Spleen (tissue), 7 donors: ENCODE data around the gene KRTAP4-12.

Experiments used
- CTCF ChIP-seq, 11 experiments: fragments of 200-600 bp in 7 of 11; fragments of 450-650 bp in 4 of 11; sonication (generic) in 4 of 11; IDR thresholded peaks in 8 of 11; conservative IDR thresholded peaks in 3 of 11; 1 replicate in 7 of 11; 2 replicates in 4 of 11; pipeline versions ENCODE4 v1.4.0 to v1.8.0; 2016 to 2021; ENCODE audit warnings: antibody characterized with exemption in 11 of 11, inconsistent platforms in 4 of 11, mild to moderate bottlenecking in 1 of 11
- POLR2A ChIP-seq, 3 donors: fragments of 450-650 bp; IDR thresholded peaks; one replicate each; pipeline ENCODE4 v1.5.1; 2017; ENCODE audit warnings: antibody characterized with exemption in 3 of 3, mild to moderate bottlenecking in 1 of 3
- POLR2AphosphoS5 ChIP-seq, 3 donors: sonication (generic); formaldehyde crosslinking; IDR thresholded peaks; one replicate each; pipeline ENCODE4 v1.5.1; 2017; ENCODE audit warnings: antibody characterized with exemption in 3 of 3
- donor health status: DM: no; HTN: no; CAD: no; lungs with moderate emphysema.
- donor health status: DM: no; HTN: no; CAD: no.
- donor health status: DM: no; HTN: no; CAD: no.

GRCh38 chr17:41151525-41151924 is 27.5 kb upstream of the KRTAP4-12 start:
- TF ChIP-seq CTCF (IDR thresholded peaks at IDR 0.05 in 8 of 11, conservative IDR thresholded peaks at IDR 0.05 in 3 of 11) (no peak), POLR2AphosphoS5 (IDR thresholded peaks at IDR 0.05) (no peak), POLR2A (IDR thresholded peaks at IDR 0.05) (no peak)
